GM12878 (cell line): ENCODE data around the gene GHITM. TPM values are rescaled to one million over a fixed set of nuclear protein-coding genes. Genes with fewer than 3 reads are reported as not detected.
A peak's percentile ranks its signal among the peaks of the same experiment; 100 is the strongest.

Source experiments
- ATAC-seq: fragments of 200-7000 bp; cut with Tn5 transposase; 3 replicates; pipeline ENCODE4 v1.9.1; 2020; ENCODE audit warnings: mild to moderate bottlenecking, moderate library complexity
- BruUV-seq: library from RNA; stranded (reverse); fragments of 400-500 nt; replicated peaks from 2 replicates; lab custom pipeline; 2021; lab: Mats Ljungman, UMichigan
- CTCF ChIA-PET: fragments of 300-600 bp; sonication (Branson Sonifier 250); formaldehyde crosslinking; extraction: SDS; loops from one replicate; lab custom pipeline; 2021; ENCODE audit warnings: inconsistent platforms; lab: Yijun Ruan, JAX
- POLR2A ChIA-PET: fragments of 350-600 bp; formaldehyde crosslinking; extraction: SDS; loops from one replicate; lab custom pipeline; 2021; ENCODE audit warnings: inconsistent platforms; lab: Charles Lee
- RAD21 ChIA-PET: fragments of 300-600 bp; sonication (Branson Sonifier 250); formaldehyde crosslinking; loops from one replicate; lab custom pipeline; 2023; ENCODE audit warnings: antibody characterized with exemption; ENCODE audit not compliant: unreplicated experiment; lab: Charles Lee
- SMC1A ChIA-PET: fragments of 300-600 bp; sonication (Branson Sonifier 250); formaldehyde crosslinking; loops from one replicate; lab custom pipeline; 2023; ENCODE audit not compliant: unreplicated experiment, uncharacterized antibody; lab: Charles Lee
- DNase-seq: peaks from one replicate; pipeline ENCODE4 v3.0.0-alpha.2; 2011; ENCODE audit warnings: low read depth, low spot score
- FAIRE-seq: peaks from 3 replicates; lab custom pipeline; 2011; peaks lifted over from hg19 to GRCh38; lab: Jason Lieb, UNC
- H2AFZ ChIP-seq: 2 replicates; pipeline ENCODE4 v1.6.0; 2011; ENCODE audit warnings: low read depth, low read length, control low read depth; ENCODE audit not compliant: control insufficient read depth
- H3K27ac ChIP-seq: 2 replicates; pipeline ENCODE4 v1.5.1; 2011; ENCODE audit warnings: control low read depth; ENCODE audit not compliant: control insufficient read depth, insufficient read depth
- H3K27me3 ChIP-seq, 2 experiments: replicated peaks in 1 of 2; 2 replicates each; pipeline versions ENCODE4 v1.6.0 to v1.6.1; 2011; ENCODE audit warnings: low read length in 1 of 2; ENCODE audit not compliant: control insufficient read depth in 2 of 2, insufficient read depth in 2 of 2
- H3K36me3 ChIP-seq, 2 experiments: 2 replicates each; pipeline ENCODE4 v1.5.1; 2011; ENCODE audit warnings: low read length in 1 of 2; ENCODE audit not compliant: control insufficient read depth in 2 of 2, insufficient read depth in 2 of 2
- H3K4me1 ChIP-seq: 2 replicates; pipeline ENCODE4 v1.6.1; 2011; ENCODE audit warnings: mild to moderate bottlenecking, low read length, moderate library complexity, mixed read lengths; ENCODE audit not compliant: control insufficient read depth, insufficient read depth
- H3K4me2 ChIP-seq: 2 replicates; pipeline ENCODE4 v1.6.0; 2011; ENCODE audit warnings: control low read depth; ENCODE audit not compliant: control insufficient read depth, insufficient read depth
- H3K4me3 ChIP-seq: fragments of 200-600 bp; sonication (generic); 2 replicates; pipeline ENCODE4 v1.5.1; 2016
- H3K79me2 ChIP-seq: 2 replicates; pipeline ENCODE4 v1.6.0; 2011; ENCODE audit warnings: low read length; ENCODE audit not compliant: control insufficient read depth, insufficient read depth
- H3K9ac ChIP-seq: 2 replicates; pipeline ENCODE4 v1.8.0; 2011; ENCODE audit warnings: low read length, control low read depth, mixed read lengths; ENCODE audit not compliant: control insufficient read depth, insufficient read depth
- H3K9me3 ChIP-seq: replicated peaks from 3 replicates; pipeline ENCODE4 v1.5.1; 2011; ENCODE audit warnings: mild to moderate bottlenecking, low read length; ENCODE audit not compliant: control insufficient read depth, insufficient read depth
- H4K20me1 ChIP-seq: 2 replicates; pipeline ENCODE4 v1.6.0; 2011; ENCODE audit not compliant: control insufficient read depth, insufficient read depth
- EP300 ChIP-seq, 2 experiments: fragments of 150-350 bp in 1 of 2; IDR thresholded peaks; 2 replicates each; pipeline ENCODE4 v1.6.1; 2011 to 2012; ENCODE audit warnings: low read depth in 2 of 2, low read length in 2 of 2, borderline replicate concordance in 1 of 2, improper control_type of control experiment in 1 of 2, inconsistent platforms in 1 of 2; ENCODE audit not compliant: control insufficient read depth in 1 of 2
- EZH2 ChIP-seq: IDR thresholded peaks from 2 replicates; pipeline ENCODE4 v1.6.1; 2012; ENCODE audit warnings: low read depth, mild to moderate bottlenecking, control low read depth, inconsistent platforms, low read length, borderline replicate concordance; ENCODE audit not compliant: control insufficient read depth
- PKNOX1 ChIP-seq: fragments of 450-650 bp; IDR thresholded peaks from 2 replicates; pipeline ENCODE4 v1.6.1; 2016; ENCODE audit warnings: mild to moderate bottlenecking
- POLR2A ChIP-seq: IDR thresholded peaks from 2 replicates; pipeline ENCODE4 v1.6.1; 2011; ENCODE audit warnings: low read depth, mild to moderate bottlenecking, low read length
- WGBS: methylation state at CpG from one replicate; pipeline ENCODE4 v1.1.6; 2016; ENCODE audit warnings: low lambda C conversion rate; ENCODE audit not compliant: insufficient replicate concordance, insufficient coverage; ENCODE audit errors: missing lambda C conversion rate; 5-methylcytosine and 5-hydroxymethylcytosine counted together
- in situ Hi-C: fragments of 300-500 bp; cut with MboI; formaldehyde crosslinking; loops from 9 replicates; pipeline ENCODE4 v1.14.3; 2018; ENCODE audit warnings: mixed read lengths
- intact Hi-C: fragments of 100-400 bp; cut with micrococcal nuclease; formaldehyde crosslinking; loops from one replicate; pipeline ENCODE4 v1.14.2; 2022; ENCODE audit not compliant: unreplicated experiment
- polyA plus RNA-seq, 11 experiments: library from polyadenylated mRNA; depleted of rRNA in 4 of 11; unstranded in 6 of 11; stranded (reverse) in 5 of 11; fragments of >200 nt; fragmentation: Nextera tagmentation in 4 of 11; fragmentation: Illumina TruSeq in 1 of 11; extraction: Ambion mirVana in 4 of 11; extraction: Trizol in 1 of 11; gene quantifications; 1 replicate in 1 of 11; 2 replicates in 10 of 11; pipeline versions ENCODE4 v1.2.1 to v1.2.3, GENCODE V29; 2011 to 2016; ENCODE audit warnings: inconsistent platforms in 2 of 11, missing spikeins in 2 of 11, low read depth in 1 of 11
- total RNA-seq, 4 experiments: library from RNA; depleted of rRNA in 3 of 4; stranded (reverse); fragments of >200 nt in 3 of 4; fragmentation: Illumina TruSeq in 1 of 4; extraction: Trizol in 1 of 4; gene quantifications; 2 replicates each; pipeline versions ENCODE4 v1.2.1 to v1.2.3, GENCODE V29; 2013 to 2021

Gene GHITM
- total and polyA plus RNA-seq, 10 of the 15 experiments (the other 5 are each of a cell fraction or from before 2014, with no cell fraction given), result 120 to 501 (median 209) TPM

- no peak for FAIRE-seq
Measured at GRCh38 chr10:84156768-84157167, 17.5 kb downstream of the GHITM start.

More at GRCh38 chr10:84156768-84157167, 17.5 kb downstream of the GHITM start:
- Histone ChIP-seq H3K9me3 (no peaks in the 10 kb centered on the region), H3K4me1 (peaks cover 7% of the 10 kb centered on the region), H3K27ac (no peak overlapping the region), H2AFZ (no peak overlapping the region), H3K9ac (no peak overlapping the region), H3K79me2 (peaks cover 10% of the 10 kb centered on the region), H3K4me3 (no peak overlapping the region), H3K36me3 (peaks cover 0 to 25% of the 10 kb centered on the region in 2 experiments; a peak in 3 of 4 replicates), H3K27me3 (no peaks in the 10 kb centered on the region), H3K4me2 (no peak overlapping the region), H4K20me1 (peaks cover 3% of the 10 kb centered on the region; the same call in 1 of the 2 replicates)
- no peak for TF ChIP-seq EZH2
- peak; percentile 12; the same call in 1 of the 2 replicates for TF ChIP-seq PKNOX1
- no peak for TF ChIP-seq EP300 (IDR thresholded peaks at IDR 0.05; ENCODE audit: borderline replicate concordance in 1 of 2, control insufficient read depth in 1 of 2, low read depth in 2 of 2, low read length in 2 of 2)
- peak; percentile 66 for TF ChIP-seq POLR2A
- SMC1A ChIA-PET, result interaction anchor here (1.2 to 4.5 kb wide), 2 partner anchors 8 to 48 kb away, joined by 7 to 21 read pairs; no protein-coding TSS in a partner anchor
- no peak for DNase-seq
- CTCF ChIA-PET, result interaction anchor here (1.3 to 25.5 kb wide), 3 partner anchors 8 to 111 kb away, joined by 4 to 788 read pairs (median 60); partner anchors contain the start of gene CDHR1
- RAD21 ChIA-PET, result interaction anchor here (1.2 kb wide), 1 partner anchor 9 kb away, joined by 3 read pairs; no protein-coding TSS in a partner anchor
- no TSS peak for BruUV-seq
- intact Hi-C loops (loop anchor here (10.0 kb wide), 1 partner anchor 378 kb away; no protein-coding TSS in a partner anchor), in situ Hi-C loops (no loop called here)
- peak; percentile 46 for ATAC-seq
- POLR2A ChIA-PET, result no interaction called here
- 29% methylated on average over 10 of the region's 10 CpGs for WGBS
